ENCODE results near the gene PRSS27.
"Not testable (repeated sequence)": the region's sequence is repeated elsewhere in the genome, so short reads cannot be mapped to it uniquely, and the experiment has no call there.

Gene PRSS27

GRCh38 chr16:2721634-2722173 is 1.7 kb upstream of the PRSS27 start:
- DNase-seq = not testable (repeated sequence)

- DNase-seq = peak; percentile 84
Observed at GRCh38 chr16:2720719-2721633, 952 bp upstream of the PRSS27 start.

DNA sequence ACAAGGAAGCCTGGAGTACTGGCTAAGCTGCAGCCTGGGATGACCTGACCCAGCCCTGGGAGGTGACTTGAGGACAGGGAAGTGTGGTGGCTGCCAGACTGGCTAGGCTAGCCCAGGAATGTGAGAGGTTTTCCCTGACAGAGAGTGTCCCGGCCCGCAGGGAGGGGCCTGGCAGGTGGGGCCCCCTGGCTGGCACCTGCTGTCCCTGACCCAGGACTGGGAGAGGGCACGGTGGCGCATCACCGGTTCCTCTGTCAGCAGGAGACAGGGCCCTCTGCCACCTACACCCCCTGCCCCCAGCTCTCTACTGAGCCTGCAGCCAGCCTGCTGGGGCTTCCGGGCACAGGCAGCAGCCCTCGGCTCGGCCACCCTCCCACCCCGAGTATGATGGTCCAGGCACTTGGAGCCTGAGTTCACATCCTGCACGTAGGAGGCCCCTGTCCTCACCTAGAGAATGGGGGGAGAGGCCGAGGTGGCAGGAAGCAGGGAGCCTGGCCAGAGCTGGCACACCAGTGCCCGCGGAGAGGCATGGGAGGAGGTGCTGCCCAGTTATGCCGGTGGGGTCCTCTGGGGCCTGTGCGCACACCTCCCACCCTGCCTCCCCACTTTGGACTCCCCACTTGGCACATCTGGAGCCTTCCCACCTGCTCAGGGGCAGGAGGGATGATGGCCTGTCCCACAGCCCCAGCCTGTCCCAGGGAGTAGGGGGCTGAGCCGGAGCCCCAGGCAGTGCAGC is 528 bp downstream of the PRSS27 start:
- no peak for DNase-seq

- DNase-seq = no peak
Observed at GRCh38 chr16:2717383-2718263, 2.4 kb downstream of the PRSS27 start.

GRCh38 chr16:2716948-2717347 is 3.1 kb downstream of the PRSS27 start:
- DNase-seq = no peak

- no peak for DNase-seq
Observed at GRCh38 chr16:2715966-2716885, 3.8 kb downstream of the PRSS27 start.

DNA sequence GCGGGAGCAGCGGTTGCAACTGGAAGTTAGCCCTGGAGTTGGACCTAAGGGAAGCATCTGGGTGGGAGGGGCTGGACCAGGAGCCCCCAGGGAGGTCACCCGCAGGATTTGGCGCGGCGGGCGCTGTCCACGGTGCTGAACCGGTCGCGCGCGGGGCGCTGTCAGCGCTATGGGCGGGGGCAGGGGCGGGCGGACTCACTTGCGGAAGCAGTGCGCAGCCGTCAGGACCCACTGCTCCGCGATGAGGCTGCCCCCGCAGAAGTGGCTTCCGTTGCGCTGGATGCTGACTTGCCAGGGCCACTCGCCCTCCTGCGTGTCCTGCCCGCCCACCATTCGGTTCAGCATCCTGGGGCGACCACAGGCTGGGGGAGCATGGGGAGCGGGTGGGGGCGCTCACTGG is 4.5 kb downstream of the PRSS27 start:
- peak; percentile 20 for DNase-seq

- DNase-seq = no peak
Observed at GRCh38 chr16:2715064-2715463, 5.0 kb downstream of the PRSS27 start.

- DNase-seq = no peak
Observed at GRCh38 chr16:2713985-2714774, 5.8 kb downstream of the PRSS27 start.

- no peak for DNase-seq
Observed at GRCh38 chr16:2713523-2713922, 6.5 kb downstream of the PRSS27 start.

DNA sequence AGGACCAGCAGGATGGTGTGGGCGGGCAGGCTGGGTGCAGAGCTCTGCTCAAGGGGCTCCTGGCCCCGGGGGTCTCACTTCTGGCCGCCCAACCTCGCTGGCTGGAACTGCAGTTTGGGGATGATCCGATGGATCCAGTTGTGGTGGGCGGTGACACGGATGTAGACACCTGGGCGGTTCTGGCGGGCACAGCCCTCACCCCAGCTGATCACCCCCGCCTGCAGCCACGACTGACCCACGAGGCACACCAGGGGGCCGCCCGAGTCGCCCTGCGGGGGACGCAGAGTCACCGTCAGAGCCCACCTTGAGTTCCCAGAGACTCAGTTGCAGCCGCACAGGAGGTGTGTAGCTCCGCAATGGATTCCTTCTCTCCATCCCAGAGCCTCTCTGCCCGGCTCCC is 7.5 kb downstream of the PRSS27 start:
- no peak for DNase-seq

DNA sequence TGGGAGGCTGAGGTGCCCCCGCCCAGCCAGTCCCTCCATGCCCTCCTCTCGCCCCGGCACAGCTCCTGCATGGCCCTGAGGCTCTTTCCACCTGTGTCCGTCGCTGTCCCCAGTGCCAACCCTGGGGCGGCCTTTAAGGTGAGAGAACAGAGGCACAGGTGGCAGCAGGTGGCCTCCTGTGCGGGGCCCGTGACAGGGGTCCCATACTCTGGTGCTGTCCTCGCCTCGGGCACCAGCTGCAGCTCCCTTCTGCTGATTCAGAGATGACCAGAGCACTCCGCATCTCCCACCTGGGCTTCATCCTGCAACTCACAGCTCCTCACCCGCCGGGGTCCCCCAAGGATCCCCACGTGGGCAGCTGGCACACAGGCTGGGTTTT is 8.0 kb downstream of the PRSS27 start:
- DNase-seq = no peak

DNA sequence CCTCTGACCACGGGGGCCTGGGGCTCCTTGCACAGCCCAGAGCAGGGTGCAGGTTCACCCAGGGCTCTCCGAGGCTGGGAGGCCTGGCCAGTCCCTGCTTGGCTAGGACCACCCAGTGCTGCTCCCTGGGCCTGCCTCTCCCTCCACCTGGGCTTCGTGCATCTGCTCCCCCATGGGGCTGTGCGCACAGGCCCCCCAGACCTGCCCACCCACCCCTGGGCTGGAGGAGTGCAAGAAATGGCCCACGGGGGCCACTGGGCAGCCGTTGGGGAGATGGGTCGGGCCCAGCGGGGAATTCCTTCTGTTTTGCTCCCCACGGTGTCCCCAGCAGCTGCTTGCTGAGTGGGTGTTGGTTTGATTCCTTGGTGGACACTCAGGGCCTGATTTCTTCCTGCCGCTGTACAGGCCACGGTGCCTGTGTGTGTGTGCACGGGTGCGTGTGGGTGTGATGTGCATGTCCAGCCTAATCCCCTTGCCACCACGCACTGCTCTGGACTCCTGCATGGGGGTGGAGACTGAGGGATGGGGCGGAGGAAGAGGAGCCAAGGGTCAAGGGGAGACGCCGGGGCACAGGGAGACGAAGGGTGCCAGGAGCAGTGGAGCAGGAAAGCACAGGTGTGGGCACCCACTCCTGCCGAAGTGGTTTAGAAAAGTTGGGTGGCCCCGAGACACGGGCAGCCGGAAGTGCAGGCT is 8.5 kb downstream of the PRSS27 start:
- DNase-seq = no peak

DNA sequence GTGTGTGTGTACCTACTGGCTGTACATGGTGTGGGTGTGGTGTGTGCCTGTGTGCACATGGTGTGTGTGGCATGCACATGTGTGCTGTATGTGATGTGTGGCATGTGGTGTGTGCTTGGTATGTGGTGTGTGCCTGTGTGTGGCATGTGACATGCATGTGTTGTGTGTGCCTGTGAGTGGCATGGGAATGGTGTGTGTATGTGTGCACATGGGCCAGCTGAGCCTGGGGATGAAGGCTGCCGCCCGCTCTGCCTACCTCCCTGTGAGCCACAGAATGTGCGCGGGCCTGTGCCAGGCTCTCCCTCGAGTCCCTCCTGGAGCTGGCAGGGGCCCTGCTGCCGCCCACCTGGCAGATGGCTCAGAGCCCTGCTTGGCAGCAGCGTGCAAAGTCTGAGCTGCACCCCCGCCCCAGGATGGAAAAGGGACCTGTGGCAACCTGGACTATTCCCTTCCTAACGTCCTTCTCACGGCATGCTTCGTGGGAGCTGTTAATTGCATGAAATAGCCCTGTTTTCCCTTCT is 9.3 kb downstream of the PRSS27 start:
- DNase-seq = no peak

DNA sequence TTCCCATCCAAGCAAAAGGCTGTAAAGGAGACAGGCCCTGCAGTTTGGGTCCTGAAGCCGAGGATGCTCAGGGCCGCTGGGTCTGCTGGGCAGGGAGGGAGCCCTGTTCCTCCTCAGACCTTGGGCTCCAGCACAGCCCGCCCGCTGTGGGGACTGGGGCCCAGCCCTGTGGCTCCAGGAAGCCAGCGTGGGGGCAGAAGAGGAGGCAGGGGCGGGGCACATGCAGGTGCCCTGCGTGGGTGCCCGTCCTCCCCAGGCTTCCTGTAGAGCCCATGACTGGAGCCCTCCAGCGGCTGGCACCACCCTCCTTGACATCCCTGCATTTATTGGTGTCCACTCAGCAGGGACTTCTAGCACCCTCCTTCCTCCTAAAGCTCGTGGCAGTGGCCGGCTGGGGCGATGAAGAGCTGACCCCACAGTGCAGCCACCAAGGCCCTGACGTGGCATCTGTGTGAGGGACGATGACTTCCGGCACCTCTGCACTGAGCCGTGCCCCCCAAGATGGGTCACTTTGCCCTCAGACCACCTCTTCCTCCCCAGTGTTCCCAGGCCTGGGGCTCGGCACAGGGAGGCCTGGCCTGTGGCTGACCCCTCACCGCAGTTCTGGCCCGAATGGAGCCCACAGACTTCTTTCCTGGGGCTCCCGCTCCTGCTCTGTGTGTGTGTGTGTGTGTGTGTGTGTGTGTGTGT is 9.9 kb downstream of the PRSS27 start:
- no peak for DNase-seq

DNA sequence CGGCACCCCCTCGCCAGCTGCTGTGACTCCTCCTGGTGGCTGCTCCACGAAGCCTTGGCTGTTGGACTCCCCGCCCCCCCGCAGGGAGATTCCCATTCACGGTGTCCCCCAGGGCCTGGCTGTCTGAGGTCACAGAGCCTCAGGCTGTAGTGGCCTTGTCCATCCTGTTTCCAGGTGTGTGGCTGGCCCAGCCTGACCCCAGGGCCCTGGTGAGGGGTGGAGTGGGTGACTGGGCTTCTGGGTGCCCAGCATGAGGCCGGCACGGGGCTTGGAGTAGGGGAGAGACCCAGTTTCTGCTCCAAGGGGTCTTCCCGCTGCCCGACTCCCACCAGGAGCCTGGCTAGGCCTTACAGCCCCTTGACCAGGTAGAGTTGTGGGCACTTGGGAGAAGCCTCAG is 10.4 kb downstream of the PRSS27 start:
- no peak for DNase-seq

DNA sequence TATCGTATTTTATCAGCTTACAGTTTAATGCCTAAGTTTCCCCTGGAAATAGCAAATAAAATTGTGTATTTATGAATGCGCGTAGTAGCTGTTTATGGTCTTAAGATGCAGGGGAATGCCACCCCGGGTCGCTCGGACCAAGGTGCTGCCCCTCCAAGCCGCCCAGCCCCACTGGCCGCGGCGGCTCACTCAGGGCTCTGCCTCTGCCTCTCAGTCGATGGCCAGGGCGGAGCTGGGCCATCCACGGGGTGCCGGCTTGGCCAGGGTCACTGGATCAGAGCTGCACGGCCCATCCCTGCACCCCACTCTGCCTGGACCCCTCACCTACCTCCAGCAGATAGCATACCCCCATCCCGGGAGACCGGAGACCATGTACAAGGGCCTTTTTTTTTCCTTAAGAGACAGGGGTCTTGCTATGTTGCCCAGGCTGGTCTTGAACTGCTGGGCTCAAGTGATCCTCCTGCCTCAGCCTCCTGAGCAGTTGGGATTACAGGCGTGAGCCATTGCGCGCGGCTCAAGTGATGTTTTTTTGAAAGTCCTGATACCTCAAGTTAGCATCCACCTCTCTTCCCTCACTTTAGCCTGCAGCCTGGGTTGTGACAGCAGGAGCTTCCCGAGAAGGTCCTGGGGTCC is 11.0 kb downstream of the PRSS27 start:
- no peak for DNase-seq

- DNase-seq = no peak
Observed at GRCh38 chr16:2708290-2708639, 11.8 kb downstream of the PRSS27 start.
